Measurements from ENCODE around the gene KCTD19.

GRCh38 chr16:67346341-67346740 lies 19.8 kb upstream of the KCTD19 start:
- no peak for TF ChIP-seq CTCF (IDR thresholded peaks at IDR 0.05; ENCODE audit: low read depth, low read length)
- no peak for TF ChIP-seq EZH2phosphoT487 (IDR thresholded peaks at IDR 0.05; ENCODE audit: low read depth)
